ENCODE results near the gene ARL6IP4.

The ARL6IP4 gene

GRCh38 chr12:122979001-122979907 is 1.2 kb upstream of the ARL6IP4 start:
- no peak for DNase-seq

DNA sequence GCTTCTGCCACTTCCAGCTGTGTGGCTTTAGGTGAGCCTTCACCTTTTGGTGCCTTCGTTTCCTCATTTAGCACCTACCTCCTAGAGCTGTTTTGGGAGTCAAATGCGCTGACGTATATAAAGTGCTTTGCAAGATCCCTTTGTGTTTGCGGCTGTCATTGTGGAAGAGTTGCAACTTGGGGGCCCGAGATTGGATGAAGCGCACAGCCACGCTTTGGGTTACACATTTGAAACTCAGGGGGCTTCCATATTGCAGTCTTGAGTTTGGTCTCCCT is 636 bp upstream of the ARL6IP4 start:
- no peak for DNase-seq

DNA sequence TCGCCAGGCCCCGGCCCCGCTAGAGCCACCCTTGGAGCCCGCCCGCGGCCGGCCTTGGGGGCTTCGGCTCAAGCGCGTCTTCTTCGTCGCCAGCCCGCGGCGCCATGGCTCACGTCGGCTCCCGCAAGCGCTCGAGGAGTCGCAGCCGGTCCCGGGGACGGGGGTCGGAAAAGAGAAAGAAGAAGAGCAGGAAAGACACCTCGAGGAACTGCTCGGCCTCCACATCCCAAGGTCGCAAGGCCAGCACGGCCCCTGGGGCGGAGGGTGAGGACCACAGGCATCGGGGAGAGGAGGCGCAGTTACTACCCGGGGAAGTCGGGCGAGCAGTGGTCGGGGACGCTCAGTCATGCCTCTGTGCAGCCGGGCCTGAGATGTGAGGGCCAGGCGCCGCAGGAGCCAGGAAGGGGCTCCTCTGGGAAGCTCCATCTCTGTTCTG is 573 bp downstream of the ARL6IP4 start:
- no peak for DNase-seq

GRCh38 chr12:122981587-122982476 is 1.4 kb downstream of the ARL6IP4 start:
- no peak for DNase-seq

DNA sequence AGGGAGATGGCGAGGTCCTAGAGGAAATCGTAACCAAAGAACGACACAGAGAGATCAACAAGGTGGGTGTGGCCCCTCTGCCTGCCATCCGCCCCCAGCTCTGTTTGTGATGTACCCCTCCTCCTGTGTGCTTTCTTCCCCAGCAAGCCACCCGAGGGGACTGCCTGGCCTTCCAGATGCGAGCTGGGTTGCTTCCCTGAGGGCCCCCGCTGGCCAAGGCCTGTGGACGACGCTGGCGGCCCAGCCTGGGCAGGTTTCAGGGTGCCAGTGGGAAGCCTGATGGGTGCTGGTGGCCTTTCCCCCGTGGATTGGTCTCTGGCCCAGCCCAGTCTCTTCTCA is 2.0 kb downstream of the ARL6IP4 start:
- DNase-seq = no peak

GRCh38 chr12:122982963-122983788 is 2.7 kb downstream of the ARL6IP4 start:
- no peak for DNase-seq

DNA sequence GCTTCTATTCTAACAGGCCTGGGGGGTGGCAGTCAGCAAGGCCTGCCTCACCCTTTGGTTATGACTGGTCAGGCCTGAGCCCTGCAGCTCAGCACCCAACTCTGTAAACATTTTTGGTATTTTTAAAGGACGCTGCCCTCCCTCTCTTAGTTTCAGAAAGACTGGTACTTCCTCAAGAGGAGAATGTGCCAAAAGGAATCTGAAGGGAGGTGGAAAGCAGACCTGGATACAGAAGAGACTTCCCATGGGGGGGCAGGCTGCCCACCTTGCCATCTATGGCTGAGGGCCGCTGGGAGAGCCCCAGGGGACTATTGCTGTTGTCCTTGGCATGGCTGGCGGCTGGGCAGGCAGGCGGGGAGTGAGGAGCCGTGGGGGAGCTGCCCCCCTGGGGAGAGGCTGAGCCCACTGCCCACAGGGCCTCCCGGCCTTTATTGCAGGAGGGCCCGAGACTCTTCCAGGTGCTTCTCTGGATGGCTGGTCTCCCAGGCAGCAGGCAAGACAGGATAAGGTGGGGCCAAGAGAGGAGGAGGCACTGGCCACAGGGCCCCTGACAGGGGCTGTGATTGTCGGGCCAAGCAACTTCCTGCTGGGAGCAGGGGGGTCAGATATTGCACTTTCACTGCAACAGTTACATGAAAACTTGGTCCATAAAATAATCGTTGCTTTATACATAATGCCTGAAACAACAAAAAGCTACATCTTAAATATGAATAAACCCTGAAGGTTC is 3.5 kb downstream of the ARL6IP4 start:
- no peak for DNase-seq

GRCh38 chr12:122984612-122985337 is 4.3 kb downstream of the ARL6IP4 start:
- DNase-seq = no peak

- no peak for DNase-seq
Observed at GRCh38 chr12:122985338-122986257, 5.1 kb downstream of the ARL6IP4 start.

- no peak for DNase-seq
Observed at GRCh38 chr12:122986258-122986871, 5.9 kb downstream of the ARL6IP4 start.

GRCh38 chr12:122987086-122987951 is 6.8 kb downstream of the ARL6IP4 start:
- DNase-seq = no peak

GRCh38 chr12:122988036-122988435 is 7.6 kb downstream of the ARL6IP4 start:
- no peak for DNase-seq

DNA sequence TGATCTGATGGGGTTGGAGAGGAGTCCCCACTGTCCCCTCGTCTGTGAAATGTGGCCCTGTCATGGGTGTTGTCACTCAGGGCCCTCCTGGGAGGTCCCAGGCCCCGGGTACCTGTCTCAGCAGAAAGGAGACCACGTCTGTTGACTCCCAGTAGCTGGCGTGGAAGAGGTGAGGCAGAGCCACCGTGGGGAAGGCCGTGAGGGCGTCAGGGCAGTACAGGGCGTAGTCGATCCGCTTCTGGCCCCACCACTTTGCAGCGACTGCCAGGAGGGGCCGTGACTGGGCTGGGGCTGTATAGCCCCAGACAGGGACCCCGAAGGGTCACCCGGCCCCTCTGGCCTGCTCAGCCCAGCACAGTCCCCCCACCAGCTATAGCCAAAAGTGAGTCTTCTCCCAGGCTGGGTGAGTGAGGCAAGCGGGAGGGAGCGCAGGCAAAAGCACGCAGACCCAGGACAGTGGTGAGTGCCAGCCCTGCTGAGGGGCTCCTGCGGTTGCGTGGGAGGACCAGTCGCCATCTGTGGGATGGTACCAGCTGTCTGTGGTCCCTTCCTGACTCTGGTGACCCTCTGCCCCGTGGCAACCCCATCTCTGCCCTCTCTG is 8.2 kb downstream of the ARL6IP4 start:
- DNase-seq = no peak

DNA sequence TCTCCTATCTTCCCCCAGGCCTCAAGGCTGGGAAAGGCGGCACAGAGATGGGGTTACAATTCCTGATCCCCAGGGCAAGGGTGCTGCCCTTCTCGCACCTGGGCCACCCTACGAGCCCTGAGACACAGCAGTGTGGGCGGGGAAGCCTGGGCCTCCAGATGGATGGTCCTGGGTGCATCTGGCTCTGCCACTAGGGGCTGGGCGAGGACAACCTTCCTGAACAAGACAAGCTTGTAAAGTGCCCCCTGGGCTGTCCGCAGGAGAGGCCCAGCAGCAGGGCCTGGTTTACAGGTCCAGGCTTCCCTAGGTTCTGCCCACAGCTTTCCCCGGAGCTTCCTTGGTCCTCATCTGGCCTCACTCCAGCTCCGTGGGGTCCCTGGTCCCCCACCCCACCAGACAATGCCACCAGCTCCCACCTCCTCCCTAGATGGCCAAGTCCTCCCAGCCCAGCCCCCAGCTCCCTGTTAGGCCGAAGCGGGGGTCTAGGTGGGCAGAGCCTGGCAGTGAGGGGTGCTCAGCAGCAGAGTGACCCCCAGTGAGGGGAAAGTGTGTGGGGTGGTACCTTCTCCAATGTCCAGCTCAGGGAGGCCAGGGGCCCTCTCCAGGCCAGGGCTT is 8.9 kb downstream of the ARL6IP4 start:
- DNase-seq = no peak

DNA sequence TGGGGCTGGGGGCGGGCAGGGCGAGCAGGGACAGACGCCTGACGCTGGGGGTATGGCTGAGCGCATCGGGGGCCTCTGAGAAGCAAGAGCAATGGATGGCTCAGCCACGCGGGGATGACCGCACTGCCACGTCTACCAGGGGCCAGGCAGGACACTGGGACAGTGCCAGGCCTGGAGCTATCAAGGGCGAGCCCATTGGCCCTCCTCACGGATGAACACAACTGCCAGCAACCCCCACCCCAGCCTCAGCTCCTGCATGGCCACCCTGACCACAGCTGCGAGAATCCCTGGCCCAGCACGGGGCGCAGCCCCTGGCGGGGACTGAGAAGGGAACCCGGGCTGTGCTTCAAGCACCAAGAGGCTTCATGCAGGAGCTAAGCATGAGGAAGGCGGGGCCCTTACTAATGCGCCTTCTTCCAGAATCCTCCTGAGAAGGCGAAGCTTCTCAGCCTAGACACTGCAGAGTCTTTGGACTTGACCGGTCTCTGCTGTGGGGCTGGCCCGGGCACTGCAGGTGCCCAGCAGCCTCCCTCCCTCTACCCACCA is 9.5 kb downstream of the ARL6IP4 start:
- DNase-seq = no peak

- DNase-seq = no peak
Observed at GRCh38 chr12:122990561-122990960, 10.1 kb downstream of the ARL6IP4 start.

DNA sequence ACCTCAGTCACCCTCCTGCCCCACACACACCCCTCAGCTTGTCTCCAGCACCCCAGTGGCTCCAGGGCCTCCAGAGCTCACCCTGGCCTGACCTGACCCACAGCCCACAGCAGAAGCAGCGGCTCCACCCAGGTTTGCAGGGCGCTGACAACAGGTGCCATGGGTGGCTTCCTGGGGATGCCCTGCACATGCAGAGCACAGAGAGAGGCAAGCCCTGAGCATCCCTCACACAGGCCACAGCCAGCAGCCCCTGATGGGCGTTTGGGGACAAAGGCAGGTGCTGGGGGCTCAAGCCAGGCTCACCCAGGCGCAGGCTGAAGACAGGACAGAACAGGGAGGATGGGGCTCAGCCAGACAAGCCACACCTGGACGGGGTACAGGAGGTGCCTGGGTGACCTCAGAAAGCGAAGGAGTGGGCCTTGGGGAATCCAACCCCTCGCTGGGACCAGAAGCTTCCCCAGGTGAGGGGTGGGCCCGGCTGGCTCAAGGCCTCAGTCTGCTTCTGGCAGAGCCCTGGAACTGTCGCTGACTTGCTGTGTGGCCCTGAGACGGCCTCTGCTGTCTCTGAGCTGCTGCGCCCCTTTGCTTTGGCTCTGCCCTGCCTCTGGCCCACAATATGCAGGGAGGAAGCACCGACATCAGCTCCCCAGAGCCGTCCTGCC is 10.6 kb downstream of the ARL6IP4 start:
- DNase-seq = no peak
